SU-DHL-6 (cell line): Measurements from ENCODE around the gene MEI4.

Source experiments
- CTCF ChIP-seq: fragments of 200-600 bp; sonication (generic); IDR thresholded peaks from one replicate; pipeline ENCODE4 v1.5.1; 2017; ENCODE audit warnings: antibody characterized with exemption, mild to moderate bottlenecking, low read length, moderate library complexity; ENCODE audit not compliant: insufficient read depth, poor library complexity, severe bottlenecking
- EZH2phosphoT487 ChIP-seq: fragments of 200-600 bp; sonication (generic), shearing (Covaris generic); conservative IDR thresholded peaks from 2 replicates; pipeline ENCODE4 v1.6.1; 2018; ENCODE audit warnings: mild to moderate bottlenecking, antibody characterized with exemption, low read length, moderate library complexity, mixed read lengths

DNA sequence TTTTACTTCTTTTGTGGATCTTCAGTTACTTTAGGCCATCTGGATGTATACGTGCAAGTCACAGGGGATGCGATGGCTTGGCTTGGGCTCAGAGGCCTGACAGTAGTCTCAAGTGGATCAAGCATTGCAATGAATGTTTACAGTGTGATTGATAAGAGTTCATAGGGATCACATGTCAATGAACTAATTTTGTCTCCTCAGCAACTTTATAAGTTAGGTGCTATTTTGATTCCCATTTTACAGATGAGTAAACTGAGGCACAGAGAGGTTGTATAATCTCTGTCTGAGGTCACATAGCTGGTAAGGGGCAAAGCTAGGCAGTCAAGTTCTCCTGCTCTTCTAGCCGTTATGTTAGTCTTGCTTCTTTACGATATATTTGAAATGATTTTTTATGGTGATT is 13.5 kb downstream of the MEI4 start:
- no peak for TF ChIP-seq EZH2phosphoT487
- TF ChIP-seq CTCF = no peak
